Endothelial cell of umbilical vein (primary cell): ENCODE results near the gene ZNF831. TPM values are rescaled to one million over a fixed set of nuclear protein-coding genes. Genes with fewer than 3 reads are reported as not detected.

Source experiments
- BruUV-seq: library from RNA; stranded (reverse); fragments of 400-500 nt; replicated peaks from 2 replicates; lab custom pipeline; 2021; lab: Mats Ljungman, UMichigan
- CTCF ChIA-PET: fragments of 300-600, 350-600 bp; sonication (Branson Sonifier 250); formaldehyde crosslinking; loops from one replicate; lab custom pipeline; 2021; ENCODE audit warnings: antibody characterized with exemption, inconsistent platforms; lab: Charles Lee
- POLR2A ChIA-PET: fragments of 300-600, 350-600 bp; sonication (Branson Sonifier 250); formaldehyde crosslinking; loops from one replicate; lab custom pipeline; 2021; ENCODE audit warnings: antibody characterized with exemption, inconsistent platforms; lab: Charles Lee
- DNase-seq: peaks from one replicate; pipeline ENCODE4 v3.0.0-alpha.2; 2011; ENCODE audit warnings: low read depth, low spot score
- FAIRE-seq: peaks from 2 replicates; lab custom pipeline; 2011; peaks lifted over from hg19 to GRCh38; lab: Jason Lieb, UNC
- H2AFZ ChIP-seq: 2 replicates; pipeline ENCODE4 v1.6.0; 2012; ENCODE audit warnings: low read depth, low read length, control low read depth, inconsistent platforms
- H3K27ac ChIP-seq: 2 replicates; pipeline ENCODE4 v1.5.1; 2011; ENCODE audit warnings: low read depth, mild to moderate bottlenecking, control low read depth, low read length, moderate library complexity; ENCODE audit not compliant: insufficient read depth
- H3K27me3 ChIP-seq, 2 experiments: 2 replicates each; pipeline versions ENCODE4 v1.6.0 to v1.6.1; 2011; ENCODE audit warnings: low read length in 2 of 2, mixed read lengths in 1 of 2; ENCODE audit not compliant: control insufficient read depth in 2 of 2, insufficient read depth in 2 of 2
- H3K36me3 ChIP-seq, 2 experiments: 2 replicates in 1 of 2; 3 replicates in 1 of 2; pipeline ENCODE4 v1.5.1; 2011; ENCODE audit warnings: low read length in 2 of 2, mild to moderate bottlenecking in 1 of 2, moderate library complexity in 1 of 2; ENCODE audit not compliant: control insufficient read depth in 2 of 2, insufficient read depth in 2 of 2; ENCODE audit errors: extremely low read depth in 1 of 2
- H3K4me1 ChIP-seq: 3 replicates; pipeline ENCODE4 v1.5.1; 2011; ENCODE audit warnings: mild to moderate bottlenecking, low read length; ENCODE audit not compliant: control insufficient read depth, insufficient read depth; ENCODE audit errors: extremely low read depth
- H3K4me2 ChIP-seq: 2 replicates; pipeline ENCODE4 v1.6.1; 2011; ENCODE audit warnings: low read length, control low read depth, mixed read lengths; ENCODE audit not compliant: insufficient read depth
- H3K4me3 ChIP-seq, 3 experiments: fragments of 200-600 bp in 1 of 3; sonication (generic), shearing (Covaris generic) in 1 of 3; replicated peaks in 1 of 3; 2 replicates each; pipeline ENCODE4 v1.5.1; 2011 to 2016; ENCODE audit warnings: control low read depth in 3 of 3, low read length in 3 of 3, mild to moderate bottlenecking in 2 of 3, inconsistent platforms in 1 of 3, low read depth in 1 of 3, moderate library complexity in 1 of 3; ENCODE audit not compliant: insufficient read depth in 1 of 3
- H3K79me2 ChIP-seq: 2 replicates; pipeline ENCODE4 v1.6.0; 2012; ENCODE audit warnings: low read length, inconsistent platforms; ENCODE audit not compliant: control insufficient read depth, insufficient read depth
- H3K9ac ChIP-seq: replicated peaks from 2 replicates; pipeline ENCODE3; 2011; ENCODE audit warnings: low read length, control low read depth; ENCODE audit not compliant: insufficient read depth; ENCODE audit errors: extremely low read depth
- H3K9me1 ChIP-seq: replicated peaks from 3 replicates; pipeline ENCODE4 v1.6.0; 2011; ENCODE audit warnings: mild to moderate bottlenecking, low read length; ENCODE audit not compliant: control insufficient read depth, insufficient read depth; ENCODE audit errors: extremely low read depth
- H3K9me3 ChIP-seq: replicated peaks from 2 replicates; pipeline ENCODE4 v1.5.1; 2012; ENCODE audit warnings: low read length, inconsistent platforms; ENCODE audit not compliant: control insufficient read depth, insufficient read depth
- H4K20me1 ChIP-seq: replicated peaks from 2 replicates; pipeline ENCODE3; 2011; ENCODE audit warnings: mild to moderate bottlenecking, low read length; ENCODE audit not compliant: control insufficient read depth, insufficient read depth; ENCODE audit errors: extremely low read depth
- CTCF ChIP-seq, 2 donors: IDR thresholded peaks; 1 replicate in 1 of 2; 2 replicates in 1 of 2; pipeline ENCODE4 v1.5.1; 2011; ENCODE audit warnings: low read length in 2 of 2, mild to moderate bottlenecking in 2 of 2, moderate library complexity in 2 of 2, control low read depth in 1 of 2, inconsistent platforms in 1 of 2, low read depth in 1 of 2; ENCODE audit not compliant: insufficient read depth in 1 of 2; ENCODE audit errors: extremely low read depth in 1 of 2
- EZH2 ChIP-seq: IDR thresholded peaks from 2 replicates; pipeline ENCODE4 v1.6.1; 2012; ENCODE audit warnings: borderline replicate concordance, low read depth, mild to moderate bottlenecking, moderate library complexity, low read length, inconsistent platforms; ENCODE audit not compliant: severe bottlenecking
- FOS ChIP-seq: IDR thresholded peaks from 2 replicates; pipeline ENCODE4 v1.6.1; 2011; ENCODE audit warnings: mild to moderate bottlenecking, low read length, moderate library complexity, borderline replicate concordance; ENCODE audit not compliant: insufficient read depth
- GATA2 ChIP-seq: IDR thresholded peaks from 2 replicates; pipeline ENCODE4 v1.7.0; 2011; ENCODE audit warnings: low read depth, mild to moderate bottlenecking, moderate library complexity, mixed read lengths, low read length; ENCODE audit not compliant: insufficient read length, insufficient read depth
- JUN ChIP-seq: IDR thresholded peaks from 2 replicates; pipeline ENCODE4 v1.6.1; 2011; ENCODE audit warnings: borderline replicate concordance, low read depth; ENCODE audit not compliant: insufficient read length, insufficient read depth
- MYC ChIP-seq: IDR thresholded peaks from one replicate; pipeline ENCODE4 v1.6.1; 2011; ENCODE audit warnings: mild to moderate bottlenecking, low read depth, low read length
- POLR2AphosphoS5 ChIP-seq: IDR thresholded peaks from 2 replicates; pipeline ENCODE4 v1.6.1; 2012; ENCODE audit warnings: low read depth, mild to moderate bottlenecking, control low read depth, low read length, moderate library complexity; ENCODE audit not compliant: insufficient read depth
- dilution Hi-C: fragments of 300-500 bp; cut with MboI; formaldehyde crosslinking; loops from one replicate; pipeline ENCODE4 v1.15.0; 2019; ENCODE audit warnings: low sequenced_read_pairs; ENCODE audit not compliant: extremely low pct_ligation_motif_present
- intact Hi-C: fragments of 100-400 bp; cut with micrococcal nuclease; formaldehyde crosslinking; loops from one replicate; pipeline ENCODE4 v1.10.0; 2022
- polyA plus RNA-seq, 4 experiments: library from polyadenylated mRNA; depleted of rRNA in 3 of 4; stranded (reverse) in 3 of 4; unstranded in 1 of 4; fragments of >200 nt; gene quantifications; 2 replicates each; pipeline versions ENCODE4 v1.2.1 to v1.2.3, GENCODE V29; 2011 to 2012; ENCODE audit warnings: missing spikeins in 1 of 4
- total RNA-seq: library from RNA; stranded (reverse); gene quantifications from 2 replicates; pipeline ENCODE4 v1.2.3, GENCODE V29; 2021

ZNF831 gene
- total and polyA plus RNA-seq, 2 donors (not counting 3 experiments of a cell fraction or from before 2014, with no cell fraction given): not detected

GRCh38 chr20:59291740-59292383 lies 128.2 kb downstream of the ZNF831 start:
- no peaks in the 10 kb centered on the region for H3K4me1 ChIP-seq
- DNase-seq: no peak
- H3K27me3 ChIP-seq: no peaks in the 10 kb centered on the region
- CTCF ChIA-PET: no interaction called here
- no peak overlapping the region for H3K4me2 ChIP-seq
- no peak overlapping the region for H3K9ac ChIP-seq
- H4K20me1 ChIP-seq: no peaks in the 10 kb centered on the region
- no peak for TF ChIP-seq JUN
- no peak for TF ChIP-seq EZH2
- TF ChIP-seq MYC: no peak
- TF ChIP-seq CTCF (IDR thresholded peaks at IDR 0.05; ENCODE audit: extremely low read depth in 1 of 2, insufficient read depth in 1 of 2, low read depth in 1 of 2, low read length in 2 of 2): no peak
- no peak for TF ChIP-seq FOS
- no peak for TF ChIP-seq POLR2AphosphoS5
- TF ChIP-seq GATA2: no peak
- dilution Hi-C loops: no loop called here
- H3K9me3 ChIP-seq: no peaks in the 10 kb centered on the region
- intact Hi-C loops: no loop called here
- no peak overlapping the region for H2AFZ ChIP-seq
- BruUV-seq: no TSS peak
- H3K4me3 ChIP-seq: no peak overlapping the region
- POLR2A ChIA-PET: no interaction called here
- no peak overlapping the region for H3K27ac ChIP-seq
- H3K79me2 ChIP-seq: no peaks in the 10 kb centered on the region
- H3K9me1 ChIP-seq: no peaks in the 10 kb centered on the region
- H3K36me3 ChIP-seq: no peaks in the 10 kb centered on the region
- no peak for FAIRE-seq
